ENCODE data around the gene FBXO30. TPM values are rescaled to one million over a fixed set of nuclear protein-coding genes. Genes with fewer than 3 reads are reported as not detected.

The FBXO30 gene
- total RNA-seq, 1 donor from 2014 or later: 34.6 TPM

DNA sequence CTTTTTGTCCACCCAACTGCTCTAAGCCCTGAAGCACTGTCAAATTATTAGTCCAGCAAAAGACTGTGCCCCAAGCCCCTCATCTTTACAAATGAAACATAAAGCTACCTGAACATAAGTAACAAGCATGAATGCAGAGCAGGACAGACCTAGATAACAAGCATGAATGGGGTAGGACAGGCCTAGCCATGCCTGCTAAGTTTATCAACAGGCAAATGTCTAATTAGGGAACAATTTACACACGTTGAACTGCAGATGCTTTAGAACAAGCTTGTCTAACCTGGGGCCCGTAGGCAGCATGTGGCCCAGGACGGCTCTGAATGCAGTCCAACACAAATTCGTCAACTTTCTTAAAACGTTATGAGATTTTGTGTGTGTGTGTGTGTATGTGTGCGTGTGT lies 13.6 kb downstream of the FBXO30 start:
- DNase-seq (ENCODE audit: low spot score): no peak
- Mint-ChIP-seq H3K4me3 (no peak overlapping the region), H3K36me3 (peaks cover 78% of the 10 kb centered on the region), H3K27ac (no peak overlapping the region), H3K9me3 (peaks cover 13% of the 10 kb centered on the region), H3K27me3 (ENCODE audit: insufficient read depth, low read depth) (peaks cover 2% of the 10 kb centered on the region), H3K4me1 (no peaks in the 10 kb centered on the region)
- Histone ChIP-seq H3K4me3 (no peak overlapping the region), H3K79me2 (ENCODE audit: low read depth) (peaks cover 100% of the 10 kb centered on the region), H4K20me1 (ENCODE audit: low read depth) (peaks cover 57% of the 10 kb centered on the region), H3K9me3 (ENCODE audit: low read depth) (no peaks in the 10 kb centered on the region), H3F3A (ENCODE audit: low read depth) (peaks cover 12% of the 10 kb centered on the region), H3K4me1 (peaks cover 20% of the 10 kb centered on the region), H2AFZ (replicated peaks) (no peak overlapping the region), H3K36me3 (peaks cover 6% of the 10 kb centered on the region), H3K4me2 (no peak overlapping the region), H3K27ac (peak overlapping the region; percentile 53), H3K27me3 (no peaks in the 10 kb centered on the region), H3K9ac (no peak overlapping the region)
- TF ChIP-seq EZH2phosphoT487 (IDR thresholded peaks at IDR 0.05) (no peak), EZH2 (IDR thresholded peaks at IDR 0.05) (no peak), CTCF (IDR thresholded peaks at IDR 0.05) (no peak)

DNA sequence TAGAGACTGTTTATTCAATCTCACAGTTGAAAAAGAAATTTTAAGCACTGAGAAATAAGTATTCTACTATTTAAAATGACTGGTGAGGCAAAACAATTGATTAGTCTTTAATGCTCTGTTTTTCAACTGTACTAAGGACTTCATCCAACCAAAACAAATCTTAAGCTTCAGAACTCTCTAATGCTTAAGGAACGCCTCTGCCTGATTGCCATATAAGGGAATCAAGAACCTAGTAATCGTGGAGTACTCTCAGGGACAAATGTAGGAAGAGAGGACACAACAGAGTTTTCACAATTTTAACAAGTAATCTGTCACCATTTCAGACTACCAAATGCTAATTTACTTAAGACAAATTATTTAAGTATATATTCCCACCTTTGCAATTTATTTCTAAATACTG lies 16.1 kb downstream of the FBXO30 start:
- TF ChIP-seq CTCF (IDR thresholded peaks at IDR 0.05) (no peak), EZH2 (IDR thresholded peaks at IDR 0.05) (no peak), EZH2phosphoT487 (IDR thresholded peaks at IDR 0.05) (no peak)
- H3K27ac ChIP-seq: no peak overlapping the region
- peaks cover 50% of the 10 kb centered on the region for H4K20me1 ChIP-seq (ENCODE audit: low read depth)
- peaks cover 20% of the 10 kb centered on the region for H3K4me1 ChIP-seq
- H3K36me3 ChIP-seq: peaks cover 18% of the 10 kb centered on the region
- H3K79me2 ChIP-seq (ENCODE audit: low read depth): peaks cover 99% of the 10 kb centered on the region
- H3K9me3 ChIP-seq (ENCODE audit: low read depth): no peaks in the 10 kb centered on the region
- H2AFZ ChIP-seq (replicated peaks): no peak overlapping the region
- no peak overlapping the region for H3K9ac ChIP-seq
- Mint-ChIP-seq H3K4me3 (no peak overlapping the region), H3K27ac (no peak overlapping the region), H3K4me1 (no peaks in the 10 kb centered on the region), H3K27me3 (ENCODE audit: insufficient read depth, low read depth) (peaks cover 2% of the 10 kb centered on the region), H3K9me3 (peaks cover 7% of the 10 kb centered on the region), H3K36me3 (peaks cover 60% of the 10 kb centered on the region)
- peak; percentile 6 for DNase-seq (ENCODE audit: low spot score)
- no peak overlapping the region for H3K4me3 ChIP-seq
- no peak overlapping the region for H3K4me2 ChIP-seq
- H3K27me3 ChIP-seq: no peaks in the 10 kb centered on the region
- peaks cover 12% of the 10 kb centered on the region for H3F3A ChIP-seq (ENCODE audit: low read depth)

DNA sequence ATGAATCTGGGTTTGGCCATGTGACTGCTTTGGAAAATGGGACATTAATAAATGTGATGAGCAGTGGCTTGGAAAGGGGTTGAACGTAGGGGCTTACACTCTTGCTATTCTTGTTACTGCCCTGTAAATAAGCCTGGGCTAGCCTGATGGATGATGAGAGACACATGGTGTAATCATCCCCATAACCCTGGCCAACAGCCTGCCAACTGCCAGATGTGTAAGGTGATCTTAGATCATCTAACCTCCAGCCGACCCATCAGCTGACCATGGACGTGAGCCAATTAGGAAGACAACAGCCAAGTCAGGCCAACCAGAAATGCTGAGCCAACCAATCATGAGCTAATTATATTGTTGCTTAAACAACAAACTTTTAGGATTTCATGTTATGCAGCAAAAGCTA lies 25.2 kb downstream of the FBXO30 start:
- H3K4me2 ChIP-seq: no peak overlapping the region
- no peaks in the 10 kb centered on the region for H3F3A ChIP-seq (ENCODE audit: low read depth)
- no peaks in the 10 kb centered on the region for H3K4me1 Mint-ChIP-seq
- no peak for TF ChIP-seq CTCF (IDR thresholded peaks at IDR 0.05)
- TF ChIP-seq EZH2phosphoT487 (IDR thresholded peaks at IDR 0.05): no peak
- no peak for TF ChIP-seq EZH2 (IDR thresholded peaks at IDR 0.05)
- H3K27me3 Mint-ChIP-seq (ENCODE audit: insufficient read depth, low read depth): peaks cover 4% of the 10 kb centered on the region
- H3K27ac ChIP-seq: no peak overlapping the region
- H3K9me3 ChIP-seq (ENCODE audit: low read depth): no peaks in the 10 kb centered on the region
- no peaks in the 10 kb centered on the region for H3K4me1 ChIP-seq
- no peak overlapping the region for H3K4me3 Mint-ChIP-seq
- no peak for DNase-seq (ENCODE audit: low spot score)
- peaks cover 47% of the 10 kb centered on the region for H3K9me3 Mint-ChIP-seq
- H2AFZ ChIP-seq (replicated peaks): no peak overlapping the region
- H3K9ac ChIP-seq: no peak overlapping the region
- H3K27me3 ChIP-seq: no peaks in the 10 kb centered on the region
- H3K4me3 ChIP-seq: no peak overlapping the region
- peaks cover 31% of the 10 kb centered on the region for H3K79me2 ChIP-seq (ENCODE audit: low read depth)
- H3K36me3 Mint-ChIP-seq: peaks cover 62% of the 10 kb centered on the region
- H4K20me1 ChIP-seq (ENCODE audit: low read depth): no peaks in the 10 kb centered on the region
- H3K36me3 ChIP-seq: peaks cover 22% of the 10 kb centered on the region
- no peak overlapping the region for H3K27ac Mint-ChIP-seq
